Stimulated activated CD4-positive, alpha-beta T cell treated with anti-CD3 and anti-CD28 coated beads, TNF-alpha, amount 100 ng/mL, for 4 hours (primary cell): ENCODE measurements around the gene DDX54.

ENCODE experiments used
- DNase-seq, 3 experiments: peaks; one replicate each; pipeline ENCODE4 v3.0.0-alpha.2; 2020; ENCODE audit warnings: low read depth in 3 of 3

Gene DDX54

DNA sequence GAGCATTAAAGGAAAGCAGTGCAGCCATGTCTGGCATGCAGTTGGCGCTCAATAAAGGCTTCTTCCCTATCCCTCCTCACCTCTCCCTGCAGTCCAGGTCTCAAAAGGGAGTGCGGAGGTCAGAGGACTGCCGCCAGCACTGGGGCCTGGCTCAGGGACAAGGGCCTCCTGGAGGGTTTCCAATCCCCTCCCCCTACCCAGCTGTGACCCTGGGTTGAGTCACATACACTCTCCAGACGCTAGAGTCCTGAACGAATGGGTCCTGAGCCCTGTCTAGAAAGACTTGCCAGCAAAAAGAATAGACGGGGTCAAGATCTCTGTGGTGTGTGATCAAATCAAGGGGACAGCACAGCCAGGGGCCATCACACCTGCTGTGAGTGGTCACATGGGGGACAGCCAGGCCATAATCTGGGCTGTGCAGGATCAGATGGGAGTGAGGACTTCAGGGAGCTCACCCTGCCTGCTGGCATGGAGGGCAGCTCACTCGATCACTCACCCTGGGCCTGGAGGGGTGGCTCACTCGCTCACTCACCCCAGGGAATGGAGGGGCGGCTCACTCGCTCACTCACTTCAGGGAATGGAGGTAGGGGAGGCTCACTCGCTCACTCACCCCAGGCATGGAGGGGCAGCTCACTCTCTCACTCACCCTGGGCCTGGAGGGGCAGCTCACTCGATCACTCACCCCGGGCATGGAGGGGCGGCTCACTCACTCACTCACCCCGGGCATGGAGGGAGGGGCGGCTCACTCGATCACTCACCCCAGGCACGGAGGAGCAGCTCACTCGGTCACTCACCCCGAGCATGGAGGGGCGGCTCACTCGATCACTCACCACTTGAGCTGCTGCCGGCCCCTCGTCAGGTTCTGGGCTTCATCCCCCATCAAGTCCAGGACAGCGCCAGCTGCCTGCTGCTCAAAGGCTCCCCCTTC is 22.9 kb downstream of the DDX54 start:
- DNase-seq, result no peak

DNA sequence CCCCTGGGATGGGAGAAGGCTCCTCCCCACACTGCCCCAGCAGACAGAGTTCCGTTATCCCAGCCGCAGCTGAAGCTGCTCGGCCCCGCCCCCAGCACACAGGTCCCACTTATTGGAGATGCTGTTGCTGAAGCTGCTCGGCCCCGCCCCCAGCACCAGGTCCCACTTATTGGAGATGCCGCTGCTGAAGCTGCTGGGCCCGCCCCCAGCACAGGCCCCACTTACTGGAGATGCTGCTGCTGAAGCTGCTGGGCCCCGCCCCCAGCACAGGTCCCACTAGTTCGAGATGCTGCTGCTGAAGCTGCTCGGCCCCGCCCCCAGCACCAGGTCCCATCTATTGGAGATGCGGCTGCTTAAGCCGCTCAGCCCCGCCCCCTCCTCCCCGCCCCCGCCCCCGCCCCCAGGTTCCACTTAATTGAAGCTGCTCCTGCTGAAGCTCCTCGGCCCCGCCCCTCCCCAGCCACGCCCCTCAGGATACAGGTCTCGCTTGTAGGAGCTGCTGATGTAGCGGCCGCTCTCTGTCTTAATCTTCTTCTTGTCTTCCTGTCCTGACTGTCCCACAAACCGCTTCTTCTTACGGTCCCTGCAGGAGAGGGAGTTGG is 23.8 kb downstream of the DDX54 start:
- DNase-seq, result no peak

DNA sequence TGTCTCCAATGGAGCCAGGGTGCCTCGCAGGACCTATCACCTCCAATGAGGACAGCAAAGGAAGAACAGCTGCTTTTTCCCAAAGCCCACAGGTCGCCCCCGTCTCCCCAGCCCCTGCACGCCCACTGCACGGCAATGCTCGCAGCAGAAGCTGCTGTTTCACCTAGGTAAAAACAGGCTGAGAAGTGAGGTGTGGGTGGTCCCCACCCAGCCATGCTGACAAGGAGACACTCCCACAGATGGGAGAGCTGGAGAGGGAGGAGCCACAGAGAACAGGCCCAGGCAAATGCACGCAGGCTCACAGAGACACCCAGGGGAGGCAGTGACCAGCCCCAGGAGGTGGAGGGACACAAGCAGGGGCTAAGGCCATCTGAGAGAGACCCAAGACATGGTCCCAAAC is 25.3 kb downstream of the DDX54 start:
- DNase-seq, result no peak

DNA sequence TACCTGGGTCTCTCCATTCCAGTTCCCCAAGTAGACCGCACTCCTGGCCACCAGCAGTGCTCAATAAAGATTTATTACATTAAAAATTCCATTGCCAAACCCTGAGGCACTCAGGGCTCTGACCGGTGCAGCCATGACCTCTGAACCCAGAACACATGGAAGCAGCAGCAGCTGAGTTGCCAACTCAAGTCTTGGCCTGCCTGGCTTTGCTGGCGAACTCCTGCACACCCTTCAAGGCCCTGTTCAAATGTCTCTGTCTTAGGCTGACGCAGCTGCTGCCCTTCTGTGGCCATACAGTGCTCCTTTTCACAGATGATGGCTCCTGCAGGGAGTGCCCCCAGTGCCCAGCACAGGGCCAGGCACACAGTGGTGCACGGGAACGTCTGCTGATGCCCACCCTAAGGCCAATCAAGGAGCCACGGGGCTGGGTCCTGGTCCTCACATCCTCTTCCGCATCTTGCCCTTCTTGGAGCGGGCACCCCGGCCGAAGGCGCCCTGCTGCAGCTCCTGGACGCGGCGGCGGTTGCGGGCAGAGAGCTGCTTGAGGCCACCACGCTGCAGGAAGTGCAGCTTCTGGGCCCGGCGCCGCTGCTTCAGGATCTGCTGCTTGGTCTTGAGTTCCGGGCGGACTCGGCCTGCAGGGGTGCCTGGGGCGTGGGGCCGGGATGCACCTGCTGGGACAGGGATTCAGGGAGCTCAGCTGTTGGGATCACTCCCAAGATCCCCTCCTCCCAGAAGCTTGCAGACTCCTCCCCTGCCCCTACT is 26.7 kb downstream of the DDX54 start:
- no peak for DNase-seq

DNA sequence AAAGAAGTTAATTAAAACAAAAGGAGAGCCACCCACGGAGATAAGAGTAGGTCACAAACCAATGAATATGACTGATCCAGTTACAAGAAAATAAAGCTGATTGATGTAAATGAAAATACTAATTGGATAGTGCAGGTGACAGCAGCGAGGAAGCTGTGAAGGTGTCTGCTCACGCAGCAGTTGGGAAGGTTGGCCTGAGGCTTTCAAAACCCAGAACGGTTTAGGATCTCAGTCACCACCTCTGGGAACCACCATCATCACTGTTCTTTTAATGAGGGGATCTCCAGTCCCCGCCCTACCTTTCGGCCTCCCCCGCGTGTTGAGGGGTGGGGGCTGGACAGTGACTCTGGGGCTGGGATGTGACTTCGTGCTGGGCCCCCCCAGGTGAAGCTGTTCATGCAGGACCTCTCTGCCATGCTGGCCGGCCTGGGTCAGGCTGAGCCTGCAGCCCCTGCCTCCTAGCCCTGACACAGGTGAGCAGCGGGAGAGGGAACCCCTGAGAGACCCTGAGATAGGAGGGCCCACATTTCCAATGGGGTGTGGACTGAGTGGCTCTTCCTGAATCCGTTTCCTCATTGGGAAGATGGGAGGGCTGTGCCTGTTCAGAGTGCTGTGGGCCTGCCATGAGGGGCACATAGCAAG is 27.9 kb downstream of the DDX54 start:
- DNase-seq, result no peak

DNA sequence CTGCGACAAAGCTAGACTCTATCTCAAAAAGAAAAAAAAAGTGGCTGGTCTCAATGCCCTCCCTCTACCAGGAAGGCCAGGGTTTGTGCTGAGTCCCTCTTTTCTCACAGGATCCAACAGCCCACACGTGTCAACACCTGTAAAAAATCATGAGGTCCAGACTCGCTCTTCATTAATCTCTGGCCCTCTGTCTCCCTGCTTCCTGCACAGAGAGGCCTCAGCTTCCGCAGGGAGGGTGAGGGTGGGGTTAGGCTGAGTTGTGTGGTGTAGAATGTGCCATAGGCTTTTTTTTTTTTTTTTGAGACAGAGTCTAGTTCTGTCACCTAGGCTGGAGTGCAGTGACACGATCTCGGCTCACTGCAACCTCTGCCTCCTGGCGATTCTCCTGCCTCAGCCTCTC is 29.6 kb downstream of the DDX54 start:
- no peak for DNase-seq

DNA sequence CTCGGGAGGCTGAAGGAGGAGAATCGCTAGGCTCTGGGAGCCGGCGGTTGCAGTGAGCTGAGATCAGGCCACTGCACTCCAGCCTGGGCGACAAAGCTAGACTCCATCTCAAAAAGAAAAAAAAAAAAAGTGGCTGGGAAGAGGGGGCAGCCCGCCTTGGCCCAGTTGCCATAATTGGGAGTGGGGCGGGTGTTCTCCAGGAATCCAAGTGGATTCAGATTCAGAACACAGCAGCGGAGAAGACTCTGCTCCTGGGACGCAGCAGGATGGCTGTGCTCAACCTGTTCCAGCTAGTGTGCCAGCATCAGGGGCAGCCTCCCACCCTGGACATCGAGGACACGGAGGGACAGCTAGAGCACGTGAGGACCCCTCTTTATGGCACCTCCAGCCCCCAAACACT is 30.2 kb downstream of the DDX54 start:
- DNase-seq, result no peak

DNA sequence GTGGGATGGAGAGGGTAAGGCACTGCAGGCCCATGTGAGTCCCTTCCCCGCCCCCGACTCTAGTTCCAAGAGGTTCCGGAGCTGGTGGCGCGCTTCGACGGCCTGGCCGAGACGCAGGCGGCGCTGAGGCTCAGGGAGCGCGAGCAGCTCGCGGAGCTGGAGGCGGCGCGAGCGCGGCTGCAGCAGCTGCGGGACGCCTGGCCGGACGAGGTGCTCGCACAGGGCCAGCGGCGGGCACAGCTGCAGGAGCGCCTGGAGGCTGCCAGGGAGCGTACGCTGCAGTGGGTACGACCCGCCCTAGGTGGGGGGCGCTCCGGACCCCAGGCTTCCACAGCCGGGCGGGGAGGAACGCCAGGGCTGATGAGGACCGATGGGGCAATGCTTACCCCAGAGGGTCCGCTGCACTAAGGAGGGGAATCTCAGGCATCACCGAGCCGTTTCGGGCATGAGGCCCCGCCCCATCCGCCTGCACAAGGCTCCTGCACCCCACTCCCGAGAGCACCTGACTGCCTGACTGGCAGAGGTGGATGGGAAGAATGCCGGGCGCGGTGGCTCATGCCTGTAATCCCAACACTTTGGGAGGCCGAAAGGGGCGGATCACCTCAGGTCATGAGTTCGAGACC is 30.8 kb downstream of the DDX54 start:
- no peak for DNase-seq

DNA sequence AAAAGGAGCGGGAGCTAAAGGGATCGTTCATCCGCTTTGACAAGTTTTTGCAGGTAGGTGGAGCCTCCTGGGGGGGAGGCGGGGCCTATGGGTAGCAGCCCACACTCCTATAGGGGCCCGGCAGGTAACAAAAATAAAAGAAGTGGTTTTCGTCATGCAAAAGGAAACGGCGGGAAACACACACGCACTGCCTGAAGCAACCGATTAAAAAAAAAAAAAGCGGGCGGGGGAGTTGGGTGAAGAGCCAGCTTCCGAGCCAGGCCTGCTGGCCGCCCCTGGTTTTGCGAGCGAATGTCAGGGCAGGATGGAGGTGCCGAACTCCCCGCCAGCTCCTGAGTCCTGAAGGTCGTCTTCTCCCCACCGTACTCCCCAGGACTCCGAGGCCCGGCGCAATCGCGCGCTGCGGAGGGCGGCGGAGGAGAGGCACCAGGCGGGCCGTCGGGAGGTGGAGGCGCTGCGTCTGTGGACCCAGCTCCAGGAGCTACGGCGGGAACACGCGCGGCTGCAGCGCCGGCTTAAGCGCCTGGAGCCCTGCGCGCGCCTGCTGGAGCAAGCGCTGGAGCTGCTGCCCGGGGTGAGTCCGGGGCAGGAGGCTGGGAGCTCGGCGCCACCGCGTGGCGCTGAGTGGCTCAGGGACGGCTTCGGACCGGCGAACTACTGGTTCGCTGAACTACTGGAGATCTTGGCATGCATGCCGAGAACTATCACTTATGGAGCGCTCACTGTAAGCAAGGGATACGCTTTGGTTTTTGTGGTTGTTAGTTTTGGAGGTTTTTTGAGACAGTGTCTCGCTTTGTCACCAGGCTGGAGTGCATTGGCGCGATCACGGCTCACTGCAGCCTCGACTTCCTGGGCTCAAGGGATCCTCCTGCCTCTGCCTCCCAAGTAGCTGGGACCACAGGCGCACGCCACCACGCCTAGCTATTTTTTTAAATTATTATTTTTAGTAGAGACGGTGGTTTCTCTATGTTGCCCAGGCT is 32.2 kb downstream of the DDX54 start:
- DNase-seq, result peak; percentile 26 to 48 (median 37)

DNA sequence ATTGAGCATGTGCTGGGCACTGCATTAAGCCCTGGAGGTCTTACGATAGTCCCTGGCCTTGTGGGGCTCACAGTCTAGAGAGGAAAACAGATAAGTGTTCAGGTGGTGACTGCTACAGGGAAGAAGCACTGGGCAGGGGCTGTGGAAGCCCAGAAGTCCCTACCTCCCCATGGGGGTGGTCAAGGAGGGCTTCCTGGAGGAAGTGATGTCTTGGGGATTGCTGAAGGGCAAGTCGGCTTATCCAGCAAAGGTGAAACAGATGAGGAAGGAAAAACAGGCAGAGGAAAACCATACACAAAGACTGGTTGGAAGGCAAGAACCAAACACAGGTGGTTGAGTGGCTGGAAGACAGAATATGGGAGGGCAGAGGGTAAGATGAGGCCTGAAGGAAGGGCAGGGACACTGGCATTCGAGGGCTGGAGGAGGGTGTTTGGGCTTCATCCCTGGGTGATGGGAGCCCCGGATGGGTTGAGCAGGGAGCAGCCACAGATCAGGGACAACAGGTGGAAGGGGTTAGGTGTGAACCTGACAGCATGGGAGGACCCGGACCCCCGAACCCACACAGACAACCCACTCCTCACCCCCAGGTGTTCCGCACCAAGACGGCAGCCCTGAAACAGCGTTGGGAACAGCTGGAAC is 33.0 kb downstream of the DDX54 start:
- no peak for DNase-seq

DNA sequence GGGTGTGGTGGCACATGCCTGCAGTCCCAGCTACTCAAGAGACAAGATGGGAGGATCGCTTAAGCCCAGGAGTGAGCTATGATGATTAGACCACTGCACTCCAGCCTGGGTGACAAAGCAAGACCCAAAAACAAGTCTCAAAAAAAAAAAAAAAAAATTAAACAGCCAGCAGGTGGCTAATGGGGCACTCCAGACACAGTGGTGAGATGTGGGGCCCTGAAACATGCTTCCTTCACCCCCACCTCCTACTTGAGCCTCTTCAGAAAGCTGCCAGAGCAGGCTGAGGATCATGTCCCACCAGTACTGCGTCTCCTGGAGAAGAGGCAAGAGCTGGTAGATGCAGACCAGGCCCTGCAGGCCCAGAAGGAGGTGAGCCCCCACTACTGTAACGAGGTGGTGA is 33.6 kb downstream of the DDX54 start:
- no peak for DNase-seq

DNA sequence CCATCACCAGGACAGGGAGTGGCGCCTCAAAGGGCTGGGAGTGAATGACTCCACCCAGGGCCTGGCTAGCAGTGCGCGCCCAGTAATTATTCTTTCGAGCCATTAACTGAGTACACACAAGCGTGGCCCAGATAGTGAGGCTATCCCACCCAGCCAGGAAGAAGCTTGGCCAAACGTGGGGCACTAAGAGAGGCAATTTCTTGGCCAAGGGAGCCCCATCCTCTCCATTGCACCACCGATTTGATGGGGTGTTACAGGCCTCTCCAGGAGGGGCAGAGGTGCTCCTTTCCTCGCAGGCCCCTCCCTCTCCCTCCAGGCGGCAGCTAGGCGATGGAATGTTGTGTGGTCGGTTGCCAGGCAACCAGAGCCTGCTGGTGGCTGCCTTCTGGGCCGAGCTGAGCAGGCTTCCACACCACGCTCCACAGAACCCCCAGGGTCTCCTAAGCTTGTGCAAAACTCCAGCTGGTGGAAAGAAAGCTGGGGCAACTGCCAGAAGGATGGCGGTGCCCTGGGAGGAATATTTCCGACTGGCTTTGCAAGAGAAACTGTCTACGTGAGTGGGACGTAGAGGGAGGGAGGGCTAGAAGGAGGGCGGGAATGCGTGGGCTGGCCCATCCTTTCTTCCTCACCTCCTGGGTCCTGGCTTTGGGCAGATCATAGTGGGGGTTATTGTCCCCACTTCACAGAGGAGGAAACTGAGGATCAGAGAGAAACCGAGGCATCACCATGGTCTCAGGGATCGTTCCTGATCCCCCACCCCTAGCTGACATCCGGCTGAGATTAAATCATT is 35.7 kb downstream of the DDX54 start, which contains the start of gene CFAP73:
Gene CFAP73, plus strand, starts transcription at position 364 of the 790 bp plus-strand sequence. Its CDS starts 134 bp downstream, at position 498.
- no peak for DNase-seq

DNA sequence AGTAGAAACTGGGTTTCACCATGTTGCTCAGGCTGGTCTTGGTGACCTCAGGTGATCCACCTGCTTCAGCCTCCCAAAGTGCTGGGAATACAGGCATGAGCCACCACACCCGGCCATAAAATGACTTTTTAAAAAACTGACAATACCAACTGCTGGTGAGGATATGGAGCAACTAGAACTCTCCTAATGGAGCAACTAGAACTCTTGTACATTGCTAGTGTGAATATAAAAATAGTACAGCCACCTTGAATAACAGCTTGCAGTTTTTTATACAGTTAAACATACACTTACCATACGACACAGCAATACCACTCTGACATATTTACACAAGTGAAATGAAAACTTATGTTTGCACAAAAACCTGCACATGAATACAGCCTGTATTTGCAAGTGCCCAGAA is 38.3 kb downstream of the DDX54 start:
- no peak for DNase-seq

DNA sequence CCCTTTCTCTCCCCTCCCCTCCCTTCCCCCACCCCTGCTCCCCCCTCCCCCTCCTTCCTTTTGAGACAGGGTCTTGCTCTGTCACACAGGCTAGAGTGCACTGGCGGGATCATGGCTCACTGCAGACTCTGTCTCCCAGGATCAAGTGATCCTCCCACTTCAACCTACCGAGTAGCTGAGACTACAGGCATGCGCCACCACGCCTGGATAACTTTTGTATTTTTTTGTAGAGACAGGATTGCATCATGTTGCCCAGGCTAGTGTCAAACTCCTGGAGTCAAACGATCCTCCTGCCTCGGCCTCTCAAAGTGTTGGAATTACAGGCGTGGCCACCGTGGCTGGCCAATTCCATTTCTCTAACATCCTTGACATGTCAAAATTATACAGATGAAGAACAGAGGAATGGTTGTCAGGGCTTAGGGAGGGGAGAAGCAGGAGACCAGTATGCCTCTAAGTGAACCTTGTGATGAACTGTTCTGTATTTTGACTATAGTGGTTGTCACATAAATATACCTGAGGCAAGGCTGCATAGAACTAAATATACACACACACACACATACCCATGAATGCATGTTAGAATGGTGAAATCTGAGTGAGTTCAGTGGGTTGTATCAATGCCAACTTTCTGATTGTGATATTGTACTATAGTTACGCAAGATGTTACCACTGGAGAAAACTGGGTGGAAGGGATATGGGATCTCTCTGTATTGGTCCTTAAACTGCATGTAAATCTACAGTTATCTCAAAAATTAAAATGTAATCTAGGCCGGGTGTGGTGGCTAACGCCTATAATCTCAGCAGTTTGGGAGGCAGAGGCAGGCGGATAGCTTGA is 39.3 kb downstream of the DDX54 start:
- DNase-seq, result no peak

DNA sequence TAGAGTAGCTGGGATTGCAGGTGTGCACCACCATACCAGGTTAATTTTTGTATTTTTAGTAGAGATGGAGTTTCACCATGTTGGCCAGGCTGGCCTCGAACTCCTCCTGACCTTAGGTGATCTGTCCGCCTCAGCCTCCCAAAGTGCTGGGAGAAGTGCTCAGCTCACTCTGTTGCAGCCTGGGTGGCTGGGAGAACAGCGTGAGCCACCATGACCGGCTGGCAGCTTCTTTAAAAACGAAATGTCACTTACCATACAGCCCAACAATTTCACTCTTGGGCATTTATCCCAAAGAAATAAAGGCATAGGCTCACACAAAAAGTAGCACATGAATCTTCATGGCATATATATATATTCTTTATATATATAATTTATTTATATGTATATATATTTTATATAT is 40.5 kb downstream of the DDX54 start:
- DNase-seq, result no peak

DNA sequence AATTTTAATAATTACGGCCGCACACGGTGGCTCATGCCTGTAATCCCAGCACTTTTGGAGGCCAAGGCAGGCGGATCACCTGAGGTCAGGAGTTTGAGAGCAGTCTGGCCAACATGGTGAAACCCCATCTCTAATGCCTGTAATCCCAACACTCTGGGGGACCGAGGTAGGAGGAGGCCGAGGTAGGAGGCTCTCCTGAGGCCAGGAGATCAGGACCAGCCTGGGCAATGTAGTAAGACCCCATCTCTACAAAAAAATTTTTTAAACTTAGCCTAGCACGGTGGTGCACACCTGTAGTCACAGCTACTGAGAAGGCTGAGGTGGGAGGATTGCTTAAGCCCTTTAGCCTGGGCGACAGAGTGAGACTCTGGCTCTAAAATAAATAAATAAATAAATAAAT is 41.3 kb downstream of the DDX54 start:
- DNase-seq, result no peak

DNA sequence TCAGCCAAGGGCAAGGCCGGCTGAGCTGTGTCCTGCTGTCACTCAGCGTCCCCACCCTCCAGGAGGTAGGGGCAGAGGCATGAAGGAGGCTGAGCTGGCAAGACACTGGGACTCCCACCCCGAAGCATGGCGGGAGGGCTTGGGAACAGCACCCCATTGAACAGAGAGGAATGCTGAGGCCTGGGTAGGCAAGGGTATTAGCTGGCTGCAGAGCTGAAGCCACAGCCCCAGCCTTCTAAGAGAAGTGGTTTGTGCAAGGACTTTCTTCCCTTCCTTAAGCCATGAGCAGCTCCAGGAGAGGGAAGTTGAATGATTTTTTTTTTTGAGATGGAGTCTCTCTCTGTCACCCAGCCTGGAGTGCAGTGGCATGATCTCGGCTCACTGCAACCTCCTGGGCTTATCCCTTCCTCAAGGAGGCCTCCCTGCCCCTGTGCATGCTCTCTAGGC is 42.4 kb downstream of the DDX54 start:
- no peak for DNase-seq
